ENCODE results near the gene PDE4B. TPM values are rescaled to one million over a fixed set of nuclear protein-coding genes. Genes with fewer than 3 reads are reported as not detected.

Gene PDE4B
- polyA plus RNA-seq, 1 donor from 2014 or later: 135 TPM

- no peaks in the 10 kb centered on the region for H3K9me3 ChIP-seq (ENCODE audit: low read length)
- no peaks in the 10 kb centered on the region for H3K36me3 ChIP-seq (ENCODE audit: insufficient read depth, low read length)
- no peaks in the 10 kb centered on the region for H3F3A ChIP-seq (ENCODE audit: insufficient read depth, low read length, poor library complexity, severe bottlenecking)
- H3K4me3 ChIP-seq (ENCODE audit: low read length): no peak overlapping the region
- no peak overlapping the region for H3K27ac ChIP-seq (ENCODE audit: low read length)
- H2AFZ ChIP-seq (ENCODE audit: low read depth, low read length): no peak overlapping the region
- no peaks in the 10 kb centered on the region for H3K27me3 ChIP-seq (ENCODE audit: insufficient read depth, low read depth, low read length)
- no peaks in the 10 kb centered on the region for H3K79me2 ChIP-seq (replicated peaks; ENCODE audit: insufficient read depth, low read length)
- no peak overlapping the region for H3K4me2 ChIP-seq (ENCODE audit: low read length)
- H4K20me1 ChIP-seq (ENCODE audit: insufficient read depth): no peaks in the 10 kb centered on the region
- no peak overlapping the region for H3K9ac ChIP-seq (ENCODE audit: low read length)
- TF ChIP-seq SMC3 (conservative IDR thresholded peaks at IDR 0.05; ENCODE audit: poor library complexity): no peak
- no peak for TF ChIP-seq EP300 (conservative IDR thresholded peaks at IDR 0.05; ENCODE audit: poor library complexity, severe bottlenecking)
- TF ChIP-seq MXI1 (conservative IDR thresholded peaks at IDR 0.05; ENCODE audit: poor library complexity, severe bottlenecking): no peak
- no peak for TF ChIP-seq RAD21 (conservative IDR thresholded peaks at IDR 0.05)
- no peak for TF ChIP-seq POLR2AphosphoS5 (IDR thresholded peaks at IDR 0.05)
- no peak for TF ChIP-seq TAF1 (IDR thresholded peaks at IDR 0.05; ENCODE audit: low read depth)
- TF ChIP-seq EZH2 (IDR thresholded peaks at IDR 0.05; ENCODE audit: borderline replicate concordance, insufficient read depth, low read length, poor library complexity, severe bottlenecking): no peak
- no peak for TF ChIP-seq CTCF (IDR thresholded peaks at IDR 0.05; ENCODE audit: poor library complexity, severe bottlenecking)
- TF ChIP-seq REST (IDR thresholded peaks at IDR 0.05; ENCODE audit: borderline replicate concordance): no peak
- no peaks in the 10 kb centered on the region for H3K9me2 ChIP-seq (ENCODE audit: insufficient read depth, low read length)
These were observed 37.6 kb downstream of the PDE4B start for GRCh38 chr1:65830306-65830705.

GRCh38 chr1:65832296-65832695 is 39.6 kb downstream of the PDE4B start:
- H3K27ac ChIP-seq (ENCODE audit: low read length): no peak overlapping the region
- no peaks in the 10 kb centered on the region for H4K20me1 ChIP-seq (ENCODE audit: insufficient read depth)
- no peak overlapping the region for H3K9ac ChIP-seq (ENCODE audit: low read length)
- no peaks in the 10 kb centered on the region for H3K27me3 ChIP-seq (ENCODE audit: insufficient read depth, low read depth, low read length)
- no peaks in the 10 kb centered on the region for H3K9me3 ChIP-seq (ENCODE audit: low read length)
- H3K36me3 ChIP-seq (ENCODE audit: insufficient read depth, low read length): no peaks in the 10 kb centered on the region
- no peak overlapping the region for H2AFZ ChIP-seq (ENCODE audit: low read depth, low read length)
- no peak overlapping the region for H3K4me3 ChIP-seq (ENCODE audit: low read length)
- H3K9me2 ChIP-seq (ENCODE audit: insufficient read depth, low read length): no peaks in the 10 kb centered on the region
- H3K4me2 ChIP-seq (ENCODE audit: low read length): no peak overlapping the region
- no peaks in the 10 kb centered on the region for H3F3A ChIP-seq (ENCODE audit: insufficient read depth, low read length, poor library complexity, severe bottlenecking)
- TF ChIP-seq POLR2AphosphoS5 (IDR thresholded peaks at IDR 0.05) (no peak), EZH2 (IDR thresholded peaks at IDR 0.05; ENCODE audit: borderline replicate concordance, insufficient read depth, low read length, poor library complexity, severe bottlenecking) (no peak), CTCF (IDR thresholded peaks at IDR 0.05; ENCODE audit: poor library complexity, severe bottlenecking) (no peak), EP300 (conservative IDR thresholded peaks at IDR 0.05; ENCODE audit: poor library complexity, severe bottlenecking) (no peak), RAD21 (conservative IDR thresholded peaks at IDR 0.05) (no peak), REST (IDR thresholded peaks at IDR 0.05; ENCODE audit: borderline replicate concordance) (no peak), TAF1 (IDR thresholded peaks at IDR 0.05; ENCODE audit: low read depth) (no peak), MXI1 (conservative IDR thresholded peaks at IDR 0.05; ENCODE audit: poor library complexity, severe bottlenecking) (no peak), SMC3 (conservative IDR thresholded peaks at IDR 0.05; ENCODE audit: poor library complexity) (no peak)
- H3K79me2 ChIP-seq (replicated peaks; ENCODE audit: insufficient read depth, low read length): no peaks in the 10 kb centered on the region

All from neural cell (in vitro differentiated cells).